Measurements from ENCODE around the gene FOXD3. TPM values are rescaled to one million over a fixed set of nuclear protein-coding genes. Genes with fewer than 3 reads are reported as not detected.
A peak's percentile ranks its signal among the peaks of the same experiment; 100 is the strongest.

FOXD3 gene
- total and polyA plus RNA-seq, 2 donors = 0.05 to 0.11 TPM

- no peak overlapping the region for H3K4me3 ChIP-seq (ENCODE audit: low read length in 2 of 2)
- peaks cover 0 to 3% of the 10 kb centered on the region in 2 donors for H3K36me3 ChIP-seq (ENCODE audit: control insufficient read depth in 2 of 2, insufficient read depth in 2 of 2, low read length in 1 of 2)
- DNase-seq (ENCODE audit: low read depth in 6 of 9, low spot score in 9 of 9) = peak in 1 of 9 donors; percentile 33
- WGBS = 8% methylated on average over 60 of the region's 60 CpGs
- H3K27me3 ChIP-seq (ENCODE audit: control insufficient read depth in 2 of 2, insufficient read depth in 1 of 2, low read length in 1 of 2) = peaks cover 90 to 98% of the 10 kb centered on the region in 2 donors
- H3K4me1 ChIP-seq (ENCODE audit: control insufficient read depth in 2 of 2, insufficient read depth in 2 of 2, low read length in 2 of 2) = peaks cover 30 to 31% of the 10 kb centered on the region in 2 donors
- H3K9me3 ChIP-seq (ENCODE audit: control insufficient read depth in 2 of 2, insufficient read depth in 1 of 2, low read length in 1 of 2) = peaks cover 2 to 14% of the 10 kb centered on the region in 2 donors
- H3K27ac ChIP-seq (ENCODE audit: low read depth in 1 of 2, low read length in 1 of 2) = no peak overlapping the region
These were observed 3.0 kb upstream of the FOXD3 start for GRCh38 chr1:63319046-63320021.

- H3K4me1 ChIP-seq (ENCODE audit: control insufficient read depth in 2 of 2, insufficient read depth in 2 of 2, low read length in 2 of 2) = peaks cover 30 to 34% of the 10 kb centered on the region in 2 donors
- H3K4me3 ChIP-seq (ENCODE audit: low read length in 2 of 2) = no peak overlapping the region
These were observed 2.2 kb upstream of the FOXD3 start for GRCh38 chr1:63320022-63320721.

GRCh38 chr1:63321066-63321784 is 1.1 kb upstream of the FOXD3 start:
- Histone ChIP-seq H3K4me3 (ENCODE audit: low read length in 2 of 2) (no peak overlapping the region), H3K36me3 (ENCODE audit: control insufficient read depth in 2 of 2, insufficient read depth in 2 of 2, low read length in 1 of 2) (peaks cover 0 to 3% of the 10 kb centered on the region in 2 donors), H3K4me1 (ENCODE audit: control insufficient read depth in 2 of 2, insufficient read depth in 2 of 2, low read length in 2 of 2) (peaks cover 30 to 34% of the 10 kb centered on the region in 2 donors), H3K9me3 (ENCODE audit: control insufficient read depth in 2 of 2, insufficient read depth in 1 of 2, low read length in 1 of 2) (peaks cover 2 to 17% of the 10 kb centered on the region in 2 donors), H3K27ac (ENCODE audit: low read depth in 1 of 2, low read length in 1 of 2) (no peak overlapping the region), H3K27me3 (ENCODE audit: control insufficient read depth in 2 of 2, insufficient read depth in 1 of 2, low read length in 1 of 2) (peaks cover 84 to 99% of the 10 kb centered on the region in 2 donors)
- WGBS = 10% methylated on average over 39 of the region's 39 CpGs
- peak in 1 of 9 donors; percentile 9 for DNase-seq (ENCODE audit: low read depth in 6 of 9, low spot score in 9 of 9)

More at GRCh38 chr1:63320022-63320721, 2.2 kb upstream of the FOXD3 start:
- Histone ChIP-seq H3K27me3 (ENCODE audit: control insufficient read depth in 2 of 2, insufficient read depth in 1 of 2, low read length in 1 of 2) (peaks cover 89 to 98% of the 10 kb centered on the region in 2 donors), H3K9me3 (ENCODE audit: control insufficient read depth in 2 of 2, insufficient read depth in 1 of 2, low read length in 1 of 2) (peaks cover 2 to 17% of the 10 kb centered on the region in 2 donors), H3K36me3 (ENCODE audit: control insufficient read depth in 2 of 2, insufficient read depth in 2 of 2, low read length in 1 of 2) (peaks cover 0 to 3% of the 10 kb centered on the region in 2 donors), H3K27ac (ENCODE audit: low read depth in 1 of 2, low read length in 1 of 2) (no peak overlapping the region)
- 6% methylated on average over 47 of the region's 47 CpGs for WGBS
- peak in 1 of 9 donors; percentile 39 for DNase-seq (ENCODE audit: low read depth in 6 of 9, low spot score in 9 of 9)

- H3K9me3 ChIP-seq (ENCODE audit: control insufficient read depth in 2 of 2, insufficient read depth in 1 of 2, low read length in 1 of 2) = peaks cover 2 to 17% of the 10 kb centered on the region in 2 donors
- H3K36me3 ChIP-seq (ENCODE audit: control insufficient read depth in 2 of 2, insufficient read depth in 2 of 2, low read length in 1 of 2) = peaks cover 0 to 3% of the 10 kb centered on the region in 2 donors
- no peak overlapping the region for H3K27ac ChIP-seq (ENCODE audit: low read depth in 1 of 2, low read length in 1 of 2)
- H3K4me1 ChIP-seq (ENCODE audit: control insufficient read depth in 2 of 2, insufficient read depth in 2 of 2, low read length in 2 of 2) = peaks cover 30 to 35% of the 10 kb centered on the region in 2 donors
- peak overlapping the region; percentile 10 to 50 for H3K4me3 ChIP-seq (ENCODE audit: low read length in 2 of 2)
- WGBS = 6% methylated on average over 12 of the region's 12 CpGs
- DNase-seq (ENCODE audit: low read depth in 6 of 9, low spot score in 9 of 9) = peak in 1 of 9 donors; percentile 31
- H3K27me3 ChIP-seq (ENCODE audit: control insufficient read depth in 2 of 2, insufficient read depth in 1 of 2, low read length in 1 of 2) = peaks cover 84 to 99% of the 10 kb centered on the region in 2 donors
These were observed 618 bp upstream of the FOXD3 start for GRCh38 chr1:63321785-63322113.

- Histone ChIP-seq H3K9me3 (ENCODE audit: control insufficient read depth in 2 of 2, insufficient read depth in 1 of 2, low read length in 1 of 2) (peaks cover 3 to 17% of the 10 kb centered on the region in 2 donors), H3K36me3 (ENCODE audit: control insufficient read depth in 2 of 2, insufficient read depth in 2 of 2, low read length in 1 of 2) (peaks cover 0 to 3% of the 10 kb centered on the region in 2 donors), H3K27me3 (ENCODE audit: control insufficient read depth in 2 of 2, insufficient read depth in 1 of 2, low read length in 1 of 2) (peaks cover 85 to 99% of the 10 kb centered on the region in 2 donors), H3K4me1 (ENCODE audit: control insufficient read depth in 2 of 2, insufficient read depth in 2 of 2, low read length in 2 of 2) (peaks cover 23 to 38% of the 10 kb centered on the region in 2 donors), H3K4me3 (ENCODE audit: low read length in 2 of 2) (peak overlapping the region in 1 of 2 donors; percentile 50), H3K27ac (ENCODE audit: low read depth in 1 of 2, low read length in 1 of 2) (no peak overlapping the region)
- peak in 1 of 9 donors; percentile 65 for DNase-seq (ENCODE audit: low read depth in 6 of 9, low spot score in 9 of 9)
- 3% methylated on average over 104 of the region's 104 CpGs for WGBS
These were observed 837 bp downstream of the FOXD3 start for GRCh38 chr1:63322944-63323864.

- H3K27ac ChIP-seq (ENCODE audit: low read depth in 1 of 2, low read length in 1 of 2) = no peak overlapping the region
- DNase-seq (ENCODE audit: low read depth in 6 of 9, low spot score in 9 of 9) = peak in 1 of 9 donors; percentile 7
- peaks cover 0 to 3% of the 10 kb centered on the region in 2 donors for H3K36me3 ChIP-seq (ENCODE audit: control insufficient read depth in 2 of 2, insufficient read depth in 2 of 2, low read length in 1 of 2)
- 5% methylated on average over 114 of the region's 114 CpGs for WGBS
- H3K27me3 ChIP-seq (ENCODE audit: control insufficient read depth in 2 of 2, insufficient read depth in 1 of 2, low read length in 1 of 2) = peaks cover 85 to 99% of the 10 kb centered on the region in 2 donors
- H3K9me3 ChIP-seq (ENCODE audit: control insufficient read depth in 2 of 2, insufficient read depth in 1 of 2, low read length in 1 of 2) = peaks cover 5 to 11% of the 10 kb centered on the region in 2 donors
- peak overlapping the region in 1 of 2 donors; percentile 50 for H3K4me3 ChIP-seq (ENCODE audit: low read length in 2 of 2)
- peaks cover 23 to 38% of the 10 kb centered on the region in 2 donors for H3K4me1 ChIP-seq (ENCODE audit: control insufficient read depth in 2 of 2, insufficient read depth in 2 of 2, low read length in 2 of 2)
These were observed 1.8 kb downstream of the FOXD3 start for GRCh38 chr1:63323865-63324778.

GRCh38 chr1:63324779-63325119 is 2.4 kb downstream of the FOXD3 start:
- peaks cover 85 to 99% of the 10 kb centered on the region in 2 donors for H3K27me3 ChIP-seq (ENCODE audit: control insufficient read depth in 2 of 2, insufficient read depth in 1 of 2, low read length in 1 of 2)
- H3K9me3 ChIP-seq (ENCODE audit: control insufficient read depth in 2 of 2, insufficient read depth in 1 of 2, low read length in 1 of 2) = peaks cover 6 to 16% of the 10 kb centered on the region in 2 donors
- DNase-seq (ENCODE audit: low read depth in 6 of 9, low spot score in 9 of 9) = peak in 1 of 9 donors; percentile 30
- no peak overlapping the region for H3K4me3 ChIP-seq (ENCODE audit: low read length in 2 of 2)
- H3K27ac ChIP-seq (ENCODE audit: low read depth in 1 of 2, low read length in 1 of 2) = no peak overlapping the region
- WGBS = 11% methylated on average over 7 of the region's 7 CpGs
- H3K36me3 ChIP-seq (ENCODE audit: control insufficient read depth in 2 of 2, insufficient read depth in 2 of 2, low read length in 1 of 2) = peaks cover 0 to 3% of the 10 kb centered on the region in 2 donors
- H3K4me1 ChIP-seq (ENCODE audit: control insufficient read depth in 2 of 2, insufficient read depth in 2 of 2, low read length in 2 of 2) = peaks cover 23 to 36% of the 10 kb centered on the region in 2 donors
